Activated CD4-positive, alpha-beta T cell treated with anti-CD3 and anti-CD28 coated beads for 48 hours (primary cell): ENCODE results near the gene UBE2E2.

Experiments
- DNase-seq: peaks from one replicate; pipeline ENCODE4 v3.0.0-alpha.2; 2020

UBE2E2 gene

GRCh38 chr3:23198801-23199200, 4.3 kb upstream of the UBE2E2 start:
- no peak for DNase-seq

- DNase-seq, result no peak
Measured at GRCh38 chr3:23199649-23200048, 3.5 kb upstream of the UBE2E2 start.

GRCh38 chr3:23201154-23201838, 1.8 kb upstream of the UBE2E2 start:
- no peak for DNase-seq

GRCh38 chr3:23202203-23202920, 765 bp upstream of the UBE2E2 start:
- DNase-seq, result no peak

- DNase-seq, result peak; percentile 24
Measured at GRCh38 chr3:23203708-23204330, 692 bp downstream of the UBE2E2 start.

GRCh38 chr3:23206366-23206765, 3.2 kb downstream of the UBE2E2 start:
- DNase-seq, result peak; percentile 18

GRCh38 chr3:23209103-23209502, 6.0 kb downstream of the UBE2E2 start:
- DNase-seq, result no peak

GRCh38 chr3:23209747-23210487, 6.8 kb downstream of the UBE2E2 start:
- no peak for DNase-seq

- no peak for DNase-seq
Measured at GRCh38 chr3:23213813-23214212, 10.7 kb downstream of the UBE2E2 start.

GRCh38 chr3:23217872-23218554, 14.9 kb downstream of the UBE2E2 start:
- no peak for DNase-seq

GRCh38 chr3:23219117-23219516, 16.0 kb downstream of the UBE2E2 start:
- no peak for DNase-seq

GRCh38 chr3:23219552-23219951, 16.4 kb downstream of the UBE2E2 start:
- DNase-seq, result no peak

GRCh38 chr3:23221136-23221535, 18.0 kb downstream of the UBE2E2 start:
- DNase-seq, result no peak

- no peak for DNase-seq
Measured at GRCh38 chr3:23232016-23232415, 28.9 kb downstream of the UBE2E2 start.

GRCh38 chr3:23232854-23233253, 29.7 kb downstream of the UBE2E2 start:
- DNase-seq, result no peak

GRCh38 chr3:23235264-23235663, 32.1 kb downstream of the UBE2E2 start:
- DNase-seq, result no peak

GRCh38 chr3:23236890-23237289, 33.8 kb downstream of the UBE2E2 start:
- no peak for DNase-seq

- no peak for DNase-seq
Measured at GRCh38 chr3:23238156-23238555, 35.0 kb downstream of the UBE2E2 start.

- DNase-seq, result no peak
Measured at GRCh38 chr3:23238578-23238977, 35.5 kb downstream of the UBE2E2 start.

GRCh38 chr3:23239211-23240068, 36.3 kb downstream of the UBE2E2 start:
- DNase-seq, result no peak

- DNase-seq, result no peak
Measured at GRCh38 chr3:23240171-23240785, 37.2 kb downstream of the UBE2E2 start.
